Head of caudate nucleus (tissue), 42 donors: ENCODE data around the gene YES1.
"Not testable (repeated sequence)": the region's sequence is repeated elsewhere in the genome, so short reads cannot be mapped to it uniquely, and the experiment has no call there.

ENCODE experiments used
- DNase-seq, 42 donors: peaks; one replicate each; pipeline versions ENCODE4 v3.0.0 to v3.0.0-alpha.2; 2020 to 2021; ENCODE audit warnings: mixed read lengths in 7 of 42
- intact Hi-C: fragments of 100-400 bp; cut with DNase I; formaldehyde crosslinking; loops from one replicate; pipeline ENCODE4 v1.15.0; 2022

Gene YES1

GRCh38 chr18:827093-827677 is 15.1 kb upstream of the YES1 start:
- DNase-seq, result no peak
- intact Hi-C loops, result no loop called here

DNA sequence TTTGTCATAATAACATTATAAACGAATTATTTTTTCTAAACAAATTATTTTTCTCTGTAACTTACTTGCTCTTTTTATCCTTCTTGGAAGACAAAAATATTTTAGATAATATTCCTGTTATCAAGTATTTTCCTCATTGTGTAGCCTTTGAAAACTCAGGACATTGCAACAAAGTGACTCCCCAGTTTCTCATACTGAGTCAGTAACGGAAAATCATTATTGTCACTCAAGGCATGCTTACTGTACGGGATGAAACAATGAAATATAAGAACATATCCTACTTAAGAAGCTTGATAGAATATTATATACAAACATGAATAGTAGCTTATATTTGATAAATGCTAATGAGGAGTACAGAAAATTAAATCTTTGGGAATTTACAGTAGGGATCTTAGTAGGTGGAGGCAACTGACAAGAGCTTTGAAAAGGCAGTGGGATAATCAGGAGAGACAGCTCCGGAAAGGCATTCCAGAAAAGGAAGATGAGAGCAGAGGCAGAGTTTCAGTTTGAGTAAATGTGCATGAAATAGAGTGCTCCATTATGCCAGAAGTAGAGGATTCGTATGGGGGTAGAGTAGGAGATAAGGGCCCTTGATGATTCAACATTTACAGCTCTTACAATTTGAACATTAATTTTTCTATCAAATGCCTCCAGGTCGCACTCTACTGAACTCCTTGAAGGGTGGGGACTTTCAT is 14.0 kb upstream of the YES1 start:
- peak in 2 of 42 donors; percentile 20 to 25 for DNase-seq
- intact Hi-C loops, result no loop called here

DNA sequence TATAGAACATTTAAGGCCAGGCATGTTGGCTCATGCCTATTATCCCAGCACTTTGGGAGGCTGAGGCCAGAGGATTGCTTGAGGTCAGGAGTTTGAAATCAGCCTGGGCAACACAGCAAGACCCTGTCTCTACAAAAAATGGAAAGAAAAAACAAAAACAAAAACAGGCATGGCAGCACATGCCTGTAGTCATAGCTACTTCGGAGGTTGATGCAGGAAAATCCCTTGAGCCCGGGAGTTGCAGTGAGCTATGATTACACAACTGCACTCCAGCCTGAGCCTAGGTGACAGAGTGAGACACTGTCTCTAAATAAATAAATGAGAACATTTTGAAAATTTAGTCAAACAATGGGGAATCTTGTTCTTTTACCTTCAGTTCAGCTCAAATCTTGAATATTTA is 12.1 kb upstream of the YES1 start:
- DNase-seq, result no peak
- intact Hi-C loops, result no loop called here

DNA sequence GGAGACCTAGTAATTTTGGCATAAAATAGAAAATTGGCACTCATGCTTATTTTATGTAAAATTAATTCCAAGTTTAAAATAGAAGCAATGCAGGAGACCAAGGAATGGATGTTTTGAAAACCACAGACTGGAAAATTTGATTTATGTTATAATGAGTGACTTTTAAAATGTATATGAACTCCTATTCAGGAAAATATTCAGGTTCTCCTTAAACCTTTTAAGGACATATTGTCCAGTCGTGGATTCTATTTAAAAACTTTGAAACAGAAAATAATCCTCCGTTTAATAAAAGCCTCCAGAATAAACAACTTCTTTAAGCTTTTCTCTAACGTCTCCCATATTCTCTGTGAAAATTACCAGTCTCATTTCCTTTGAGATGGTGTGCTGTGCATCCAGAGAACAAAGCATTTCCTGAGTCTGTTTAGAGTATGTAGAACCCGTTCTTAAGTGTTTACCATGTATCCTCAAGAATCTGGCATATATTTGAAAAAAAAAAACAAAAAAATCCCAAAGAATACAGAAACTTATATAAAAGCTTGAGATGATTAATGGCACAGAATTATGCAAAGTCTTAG is 8.6 kb upstream of the YES1 start:
- intact Hi-C loops, result no loop called here
- DNase-seq, result no peak

- intact Hi-C loops, result no loop called here
Measured at GRCh38 chr18:816869-817268, 4.8 kb upstream of the YES1 start.

GRCh38 chr18:816088-816653 is 4.1 kb upstream of the YES1 start:
- intact Hi-C loops, result no loop called here
- DNase-seq, result no peak

More at GRCh38 chr18:816869-817268, 4.8 kb upstream of the YES1 start:
- no peak for DNase-seq

DNA sequence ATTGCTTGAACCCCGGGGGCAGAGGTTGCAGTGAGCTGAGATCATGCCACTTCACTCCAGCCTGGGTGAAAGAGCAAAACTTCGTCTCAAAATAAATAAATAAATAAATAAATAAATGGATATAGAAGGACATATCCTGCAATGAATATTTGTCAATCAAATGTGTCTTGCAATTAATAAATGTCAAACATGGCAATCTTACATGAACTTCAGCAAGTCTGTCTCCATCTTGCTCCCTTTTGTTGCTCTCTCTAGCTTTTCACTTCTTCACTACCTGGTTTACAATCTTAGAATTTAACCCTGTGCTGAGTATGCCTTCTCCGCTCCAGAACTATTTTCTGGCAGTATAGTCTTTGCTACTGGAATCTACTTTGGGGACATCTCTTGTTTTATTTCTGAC is 3.3 kb upstream of the YES1 start:
- DNase-seq, result no peak
- intact Hi-C loops, result no loop called here

GRCh38 chr18:814300-815084 is 2.5 kb upstream of the YES1 start:
- intact Hi-C loops, result no loop called here
- DNase-seq, result no peak

- no peak for DNase-seq
- intact Hi-C loops, result no loop called here
Measured at GRCh38 chr18:813172-814071, 1.4 kb upstream of the YES1 start.

DNA sequence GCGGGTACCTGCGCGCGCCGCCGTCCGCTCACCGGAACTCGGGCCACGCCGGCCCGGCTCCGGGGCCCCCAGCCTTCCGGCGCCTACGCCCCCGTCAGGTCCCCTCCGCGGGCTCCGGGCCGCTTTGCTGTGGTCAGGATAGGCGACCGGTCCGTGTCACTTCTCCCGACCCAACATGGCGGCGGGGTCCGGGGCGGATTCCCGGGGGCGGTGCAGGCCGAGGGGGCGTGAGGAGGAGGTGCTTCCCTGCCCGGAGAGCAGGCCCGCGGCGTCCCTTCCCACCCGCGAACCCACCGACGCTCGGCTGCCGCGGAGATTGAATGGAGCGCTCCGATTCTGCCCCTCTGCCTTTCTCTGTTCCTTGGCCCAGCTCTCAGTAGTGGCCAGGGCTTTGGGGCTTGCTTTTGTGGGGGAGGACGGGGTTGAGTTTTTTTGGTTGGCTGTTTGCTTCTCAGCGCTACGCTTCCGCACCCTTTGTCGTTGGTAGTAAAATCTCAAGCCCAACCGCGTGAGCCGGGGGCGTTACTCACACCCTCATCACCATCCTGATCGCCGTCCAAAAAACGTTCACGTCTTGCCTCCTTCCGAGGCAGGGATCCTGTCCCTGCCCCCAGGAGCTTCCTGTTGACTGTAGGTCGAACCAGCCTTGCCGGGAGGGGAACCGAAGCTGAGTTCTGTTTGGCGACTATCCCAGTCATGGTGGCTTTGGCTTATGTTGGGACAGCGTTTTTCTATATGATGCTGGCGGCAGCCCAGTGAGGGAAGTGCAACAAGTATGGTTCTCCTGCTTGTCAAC is 532 bp upstream of the YES1 start:
- intact Hi-C loops, result no loop called here

DNA sequence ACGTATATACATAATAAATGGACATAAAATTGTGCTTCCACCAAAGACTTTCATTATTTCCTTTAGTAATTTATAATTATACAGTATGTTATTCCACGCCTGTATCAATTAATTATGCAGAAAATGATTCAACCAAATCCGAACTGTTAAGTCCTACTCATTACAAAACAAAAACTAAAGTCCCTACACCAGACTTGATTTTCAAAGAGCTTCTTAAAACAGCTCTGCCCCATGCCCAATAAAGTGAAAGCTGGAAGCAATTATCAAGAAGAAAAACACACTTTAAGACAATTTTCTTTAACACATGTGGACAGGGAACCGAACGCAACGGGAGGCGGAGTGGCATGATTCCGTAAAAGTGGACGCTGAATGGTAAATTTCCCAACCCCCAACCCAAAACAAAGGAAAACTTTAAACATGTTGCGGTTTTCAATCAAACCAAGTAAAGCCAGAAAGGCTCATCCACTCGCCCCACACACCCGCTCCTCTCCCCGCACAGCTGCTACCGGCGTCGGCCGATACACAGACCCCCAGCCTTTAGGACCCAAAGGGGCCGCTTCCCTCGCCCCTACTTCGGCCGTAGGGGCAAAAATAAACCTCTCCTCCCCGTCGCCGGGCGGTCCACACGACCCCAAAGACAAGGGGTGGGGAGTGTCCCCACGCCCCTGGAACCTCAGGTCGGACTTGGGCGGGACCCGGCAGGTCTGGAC is 705 bp downstream of the YES1 start:
- peak in 1 of 42 donors; percentile 8 for DNase-seq
- intact Hi-C loops, result no loop called here

More for the DNA sequence above, 532 bp upstream of the YES1 start:
- DNase-seq, result peak in 40 of 42 donors; percentile 28 to 81 (median 62)

- no peak for DNase-seq
- intact Hi-C loops, result no loop called here
Measured at GRCh38 chr18:809985-810642, 1.9 kb downstream of the YES1 start.

GRCh38 chr18:809228-809627 is 2.8 kb downstream of the YES1 start:
- DNase-seq, intact Hi-C loops: not testable (repeated sequence)

DNA sequence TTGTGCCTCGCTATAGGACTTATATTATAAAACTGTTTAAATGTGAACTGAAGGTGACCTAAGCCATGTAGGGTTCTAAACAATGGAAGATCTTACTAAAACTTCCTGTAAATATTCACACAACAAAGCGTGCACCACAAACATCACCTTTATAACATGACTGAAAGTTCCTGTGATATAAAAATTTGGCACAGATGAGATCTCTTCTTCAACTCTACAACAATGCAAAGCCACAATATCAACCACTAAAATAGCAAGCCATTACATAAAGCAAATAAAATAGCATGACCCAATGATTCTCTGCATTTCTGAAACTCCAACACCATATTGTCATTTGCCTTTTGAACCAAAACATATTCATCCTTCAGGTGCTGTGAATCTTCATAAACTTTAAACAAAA is 3.5 kb downstream of the YES1 start:
- DNase-seq, result no peak
- intact Hi-C loops, result no loop called here

DNA sequence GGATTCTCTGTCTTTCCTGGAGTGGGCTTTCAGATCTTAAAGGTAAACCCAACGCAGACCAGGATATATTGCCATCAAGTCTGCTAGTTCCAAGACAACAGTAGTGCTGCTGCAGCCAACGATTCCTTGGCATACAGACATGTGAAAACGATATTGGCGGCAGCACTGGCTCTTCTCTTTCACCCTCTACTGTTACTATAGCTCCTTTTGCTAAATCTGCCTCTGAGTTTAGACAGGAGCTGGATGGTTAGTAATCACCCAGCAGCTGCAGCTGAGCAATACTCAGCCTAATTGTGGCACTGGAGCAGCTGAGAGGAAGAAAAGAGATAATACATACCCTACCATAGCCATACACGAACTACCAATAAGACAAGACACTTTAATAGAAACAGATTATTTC is 4.0 kb downstream of the YES1 start:
- intact Hi-C loops, result no loop called here
- peak in 4 of 42 donors; percentile 5 to 43 (median 12) for DNase-seq

DNA sequence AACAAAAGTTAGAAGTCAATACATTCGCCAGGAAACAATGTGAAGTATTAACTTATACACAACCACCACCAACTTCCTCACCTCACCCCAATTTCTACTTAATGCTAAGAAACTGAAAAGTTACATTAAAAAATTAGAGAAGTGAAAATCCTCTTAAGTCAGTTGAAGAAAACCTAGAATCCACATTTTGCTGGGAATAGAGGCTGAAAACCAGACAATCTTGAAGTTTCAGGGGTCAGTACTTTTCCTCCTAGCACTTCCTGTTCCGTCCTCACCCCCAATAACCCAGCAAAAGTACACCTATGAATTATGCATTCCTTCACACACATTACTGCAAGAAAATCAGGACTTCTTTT is 6.3 kb downstream of the YES1 start:
- intact Hi-C loops, result no loop called here
- no peak for DNase-seq
